ENCODE results near the gene PRLH. TPM values are rescaled to one million over a fixed set of nuclear protein-coding genes. Genes with fewer than 3 reads are reported as not detected.

PRLH gene
- total and polyA plus RNA-seq, 7 donors, result not detected

DNA sequence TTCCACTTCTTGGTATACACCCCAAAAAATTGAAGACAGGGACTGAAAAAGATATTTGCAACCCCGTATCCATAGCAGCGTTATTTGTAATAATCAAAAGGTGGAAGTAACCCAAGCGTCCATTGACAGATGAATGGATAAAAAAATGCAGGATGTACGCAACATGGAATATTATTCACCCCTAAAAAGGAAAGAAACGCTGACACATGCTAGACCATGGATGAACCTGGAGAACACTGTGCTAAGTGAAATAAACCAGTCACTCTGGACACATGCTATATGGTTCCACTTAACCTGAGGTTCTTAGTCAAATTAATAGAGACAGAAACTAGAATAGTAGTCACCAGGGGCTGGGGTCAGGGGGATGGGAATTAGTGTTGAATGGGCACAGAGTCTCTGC lies 38.6 kb upstream of the PRLH start:
- ATAC-seq (no peak), DNase-seq (no peak)
- H3K9me3 ChIP-seq, result no peaks in the 10 kb centered on the region
- 95 to 98% (median 96%) methylated on average over 5 of the region's 5 CpGs for WGBS, 3 donors
- no peak overlapping the region for H3K27ac ChIP-seq
- H3K4me3 ChIP-seq, result no peak overlapping the region
- intact Hi-C loops (cut with DNase I), result no loop called here
- H3K36me3 ChIP-seq (ENCODE audit: insufficient read depth in 1 of 2, low read depth in 1 of 2), result no peaks in the 10 kb centered on the region
- TF ChIP-seq, protein P1, sequence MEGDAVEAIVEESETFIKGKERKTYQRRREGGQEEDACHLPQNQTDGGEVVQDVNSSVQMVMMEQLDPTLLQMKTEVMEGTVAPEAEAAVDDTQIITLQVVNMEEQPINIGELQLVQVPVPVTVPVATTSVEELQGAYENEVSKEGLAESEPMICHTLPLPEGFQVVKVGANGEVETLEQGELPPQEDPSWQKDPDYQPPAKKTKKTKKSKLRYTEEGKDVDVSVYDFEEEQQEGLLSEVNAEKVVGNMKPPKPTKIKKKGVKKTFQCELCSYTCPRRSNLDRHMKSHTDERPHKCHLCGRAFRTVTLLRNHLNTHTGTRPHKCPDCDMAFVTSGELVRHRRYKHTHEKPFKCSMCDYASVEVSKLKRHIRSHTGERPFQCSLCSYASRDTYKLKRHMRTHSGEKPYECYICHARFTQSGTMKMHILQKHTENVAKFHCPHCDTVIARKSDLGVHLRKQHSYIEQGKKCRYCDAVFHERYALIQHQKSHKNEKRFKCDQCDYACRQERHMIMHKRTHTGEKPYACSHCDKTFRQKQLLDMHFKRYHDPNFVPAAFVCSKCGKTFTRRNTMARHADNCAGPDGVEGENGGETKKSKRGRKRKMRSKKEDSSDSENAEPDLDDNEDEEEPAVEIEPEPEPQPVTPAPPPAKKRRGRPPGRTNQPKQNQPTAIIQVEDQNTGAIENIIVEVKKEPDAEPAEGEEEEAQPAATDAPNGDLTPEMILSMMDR (IDR thresholded peaks at IDR 0.05), result no peak
- no peaks in the 10 kb centered on the region for H3K27me3 ChIP-seq (ENCODE audit: insufficient read depth in 3 of 3, low read length in 2 of 3)
- H3K4me1 ChIP-seq, result no peaks in the 10 kb centered on the region

DNA sequence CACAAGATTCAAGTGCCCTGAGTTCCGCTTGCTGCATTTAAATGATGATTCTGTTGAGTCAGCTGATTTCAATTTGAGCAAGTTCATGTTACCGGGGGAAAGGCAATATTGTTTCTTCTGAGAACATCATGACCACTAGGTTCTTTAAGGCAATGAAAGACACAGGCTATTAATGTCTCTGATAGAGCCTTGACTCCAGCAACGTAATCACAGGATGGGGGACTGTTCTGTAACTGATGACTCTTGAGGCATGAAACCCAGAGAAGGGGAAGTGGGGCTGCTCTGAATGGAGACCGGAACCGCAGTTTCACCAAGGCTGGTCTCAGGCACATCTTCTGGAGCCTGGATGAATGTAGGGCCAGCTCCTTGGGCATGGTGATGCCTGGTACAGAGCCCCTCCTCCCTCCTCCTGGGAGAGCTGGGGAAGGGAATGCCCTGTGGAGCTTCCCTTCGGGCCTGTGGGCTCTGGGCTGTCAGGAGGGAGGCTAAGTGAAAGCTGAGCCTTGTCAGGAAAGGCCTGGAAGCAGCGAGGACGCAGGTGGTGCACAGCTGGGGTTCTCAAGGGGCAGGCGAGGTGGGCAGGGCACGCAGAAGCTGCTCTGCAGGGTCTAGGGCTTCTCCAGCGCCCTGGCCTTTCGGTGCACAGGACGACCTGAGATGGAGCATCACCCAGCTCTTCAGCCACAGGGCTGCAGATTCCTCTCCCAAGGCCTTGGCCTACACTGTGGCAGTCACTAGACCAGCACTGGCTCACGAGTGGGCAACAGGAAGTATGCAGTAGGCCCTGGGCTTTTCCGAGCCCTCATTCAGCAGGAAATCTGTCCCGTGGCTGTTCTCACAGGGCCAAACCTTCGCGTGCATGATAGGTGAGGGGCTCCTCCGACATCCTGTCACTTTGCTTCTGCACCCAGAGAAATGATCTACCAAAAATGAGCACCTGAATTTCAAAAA lies 36.6 kb upstream of the PRLH start:
- DNase-seq (no peak), ATAC-seq (no peak)
- H3K36me3 ChIP-seq (ENCODE audit: insufficient read depth in 1 of 2, low read depth in 1 of 2), result no peaks in the 10 kb centered on the region
- intact Hi-C loops (cut with DNase I), result no loop called here
- H3K4me1 ChIP-seq, result no peaks in the 10 kb centered on the region
- TF ChIP-seq, protein P1 (IDR thresholded peaks at IDR 0.05), result no peak
- no peak overlapping the region for H3K27ac ChIP-seq
- H3K27me3 ChIP-seq (ENCODE audit: insufficient read depth in 3 of 3, low read length in 2 of 3), result no peaks in the 10 kb centered on the region
- WGBS, 3 donors, result 83 to 88% (median 84%) methylated on average over 19 of the region's 19 CpGs
- no peak overlapping the region for H3K4me3 ChIP-seq
- H3K9me3 ChIP-seq, result no peaks in the 10 kb centered on the region

DNA sequence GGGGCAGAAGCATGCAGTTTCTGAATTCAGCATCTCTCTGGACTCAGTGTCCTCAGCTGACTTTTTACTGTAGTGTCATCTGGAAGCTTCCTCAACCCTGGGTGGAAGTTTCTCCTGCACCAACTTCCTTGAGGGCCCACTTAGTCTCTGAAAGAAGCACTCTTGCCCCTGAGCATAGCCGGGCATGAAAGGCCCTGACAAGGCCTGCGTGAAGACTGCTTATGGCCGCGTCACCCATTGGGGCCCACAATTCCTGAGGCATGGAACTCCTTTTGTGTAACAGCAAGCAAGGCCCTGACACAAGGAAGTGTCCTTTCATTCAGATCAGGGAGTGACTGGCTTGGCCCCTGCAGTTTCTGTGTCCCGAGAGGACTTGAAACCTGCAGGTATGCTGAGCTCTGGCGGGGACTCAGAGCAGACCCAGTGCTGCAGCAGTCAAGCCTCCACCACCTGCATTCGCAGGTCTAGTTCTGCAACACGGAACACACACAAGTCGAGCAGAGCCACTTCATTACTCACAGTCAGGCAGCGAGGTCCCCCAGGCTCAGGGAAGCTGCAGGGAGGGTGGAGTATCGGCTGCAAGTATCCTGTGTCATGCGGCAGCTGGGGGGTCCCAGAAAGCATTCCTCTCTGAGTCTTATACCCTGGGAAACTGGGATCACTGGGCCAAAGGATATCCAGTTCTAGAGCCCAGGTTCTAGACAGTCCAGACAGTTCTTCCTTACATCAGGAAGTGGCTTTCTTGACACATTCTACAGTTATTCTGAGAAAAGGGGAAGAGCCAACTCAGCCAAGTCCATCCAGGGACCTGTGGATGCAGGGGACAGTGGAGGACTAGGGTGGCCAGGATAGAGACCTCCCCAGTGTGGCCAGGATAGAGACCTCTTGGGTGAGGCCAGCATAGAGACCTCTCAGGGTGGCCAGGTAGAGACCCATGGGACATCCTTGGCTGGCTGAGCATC lies 35.6 kb upstream of the PRLH start:
- Histone ChIP-seq H3K4me3 (no peak overlapping the region), H3K27ac (no peak overlapping the region), H3K4me1 (no peaks in the 10 kb centered on the region), H3K9me3 (no peaks in the 10 kb centered on the region), H3K36me3 (ENCODE audit: insufficient read depth in 1 of 2, low read depth in 1 of 2) (no peaks in the 10 kb centered on the region), H3K27me3 (ENCODE audit: insufficient read depth in 3 of 3, low read length in 2 of 3) (no peaks in the 10 kb centered on the region)
- WGBS, 3 donors, result 86 to 91% (median 90%) methylated on average over 12 of the region's 12 CpGs
- intact Hi-C loops (cut with DNase I), result no loop called here
- no peak for ATAC-seq
- DNase-seq, result no peak
- TF ChIP-seq, protein P1 (IDR thresholded peaks at IDR 0.05), result no peak

DNA sequence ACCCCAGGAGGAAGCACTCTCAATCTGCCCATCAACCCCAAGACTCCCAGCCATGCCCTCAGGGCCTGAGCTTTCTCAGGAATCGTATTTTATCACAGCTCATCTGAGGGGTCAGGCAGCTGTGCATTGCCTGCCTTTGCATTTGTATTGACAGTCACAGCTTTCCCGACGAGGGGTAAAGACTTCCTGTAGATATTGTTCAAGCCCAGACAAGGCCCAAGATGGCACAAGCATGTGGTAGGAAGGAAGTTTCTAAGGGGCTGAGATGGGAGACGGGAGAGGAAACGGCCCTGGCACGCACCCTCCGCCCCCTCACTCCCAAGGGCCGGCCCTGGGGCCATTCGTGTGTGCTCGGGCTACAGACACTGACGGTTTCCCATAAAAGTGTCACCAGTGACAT lies 34.2 kb upstream of the PRLH start:
- no peak overlapping the region for H3K4me3 ChIP-seq
- no peaks in the 10 kb centered on the region for H3K4me1 ChIP-seq
- H3K9me3 ChIP-seq, result no peaks in the 10 kb centered on the region
- no peaks in the 10 kb centered on the region for H3K36me3 ChIP-seq (ENCODE audit: insufficient read depth in 1 of 2, low read depth in 1 of 2)
- intact Hi-C loops (cut with DNase I), result no loop called here
- 70 to 76% (median 71%) methylated on average over 11 of the region's 11 CpGs for WGBS, 3 donors
- TF ChIP-seq, protein P1 (IDR thresholded peaks at IDR 0.05), result no peak
- DNase-seq (no peak), ATAC-seq (no peak)
- H3K27ac ChIP-seq, result no peak overlapping the region
- H3K27me3 ChIP-seq (ENCODE audit: insufficient read depth in 3 of 3, low read length in 2 of 3), result no peaks in the 10 kb centered on the region

Measured in psoas muscle (tissue), 8 donors.